HUES64 (cell line): ENCODE results near the gene TERF2IP.
A peak's percentile ranks its signal among the peaks of the same experiment; 100 is the strongest.

Experiments used
- H3K27ac ChIP-seq: 2 replicates; pipeline ENCODE4 v1.7.0; 2013; ENCODE audit warnings: low read depth, low read length, inconsistent platforms
- H3K27me3 ChIP-seq: 2 replicates; pipeline ENCODE4 v1.6.1; 2013; ENCODE audit warnings: mild to moderate bottlenecking, low read length; ENCODE audit not compliant: insufficient read depth
- H3K36me3 ChIP-seq: 2 replicates; pipeline ENCODE4 v1.6.1; 2013; ENCODE audit warnings: mild to moderate bottlenecking, low read length; ENCODE audit not compliant: insufficient read depth
- H3K4me1 ChIP-seq: 2 replicates; pipeline ENCODE4 v1.6.1; 2013; ENCODE audit warnings: mild to moderate bottlenecking, low read length, moderate library complexity; ENCODE audit not compliant: insufficient read depth
- H3K4me3 ChIP-seq: 2 replicates; pipeline ENCODE4 v1.5.1; 2013; ENCODE audit warnings: mild to moderate bottlenecking, low read length, moderate library complexity
- H3K9ac ChIP-seq: 2 replicates; pipeline ENCODE4 v1.6.1; 2013; ENCODE audit warnings: mild to moderate bottlenecking, low read depth, low read length
- H3K9me3 ChIP-seq: 2 replicates; pipeline ENCODE4 v1.6.1; 2013; ENCODE audit warnings: low read depth, low read length; ENCODE audit not compliant: insufficient read depth
- WGBS: fragments of 150-250, 120-280 bp; methylation state at CpG from one replicate; pipeline ENCODE4 v1.1.7; 2013; ENCODE audit warnings: missing lambda C conversion rate; 5-methylcytosine and 5-hydroxymethylcytosine counted together

The TERF2IP gene

DNA sequence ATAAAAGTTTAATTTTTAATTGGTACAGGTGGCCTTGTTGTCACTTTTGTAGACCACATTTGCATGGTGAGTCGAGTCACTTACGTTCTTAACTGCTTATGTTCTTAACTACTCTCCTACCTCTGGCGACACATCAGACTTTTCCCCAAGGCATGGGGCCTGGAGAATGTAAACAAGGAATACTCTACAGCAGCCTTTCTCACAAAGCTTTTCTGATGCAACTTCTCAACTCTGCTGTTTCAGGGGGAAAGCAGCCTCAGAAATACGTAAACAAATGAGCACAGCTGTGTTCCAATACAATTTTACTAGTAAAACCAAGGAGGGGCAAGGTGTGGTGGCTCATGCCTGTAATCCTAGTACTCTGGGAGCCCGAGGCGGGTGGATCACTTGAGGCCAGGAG is 7.0 kb upstream of the TERF2IP start:
- no peaks in the 10 kb centered on the region for H3K27me3 ChIP-seq
- no peaks in the 10 kb centered on the region for H3K9me3 ChIP-seq
- no peaks in the 10 kb centered on the region for H3K4me1 ChIP-seq
- no peak overlapping the region for H3K27ac ChIP-seq
- H3K9ac ChIP-seq: no peak overlapping the region
- H3K36me3 ChIP-seq: peaks cover 97% of the 10 kb centered on the region
- WGBS: 96% methylated on average over 6 of the region's 6 CpGs
- H3K4me3 ChIP-seq: no peak overlapping the region

DNA sequence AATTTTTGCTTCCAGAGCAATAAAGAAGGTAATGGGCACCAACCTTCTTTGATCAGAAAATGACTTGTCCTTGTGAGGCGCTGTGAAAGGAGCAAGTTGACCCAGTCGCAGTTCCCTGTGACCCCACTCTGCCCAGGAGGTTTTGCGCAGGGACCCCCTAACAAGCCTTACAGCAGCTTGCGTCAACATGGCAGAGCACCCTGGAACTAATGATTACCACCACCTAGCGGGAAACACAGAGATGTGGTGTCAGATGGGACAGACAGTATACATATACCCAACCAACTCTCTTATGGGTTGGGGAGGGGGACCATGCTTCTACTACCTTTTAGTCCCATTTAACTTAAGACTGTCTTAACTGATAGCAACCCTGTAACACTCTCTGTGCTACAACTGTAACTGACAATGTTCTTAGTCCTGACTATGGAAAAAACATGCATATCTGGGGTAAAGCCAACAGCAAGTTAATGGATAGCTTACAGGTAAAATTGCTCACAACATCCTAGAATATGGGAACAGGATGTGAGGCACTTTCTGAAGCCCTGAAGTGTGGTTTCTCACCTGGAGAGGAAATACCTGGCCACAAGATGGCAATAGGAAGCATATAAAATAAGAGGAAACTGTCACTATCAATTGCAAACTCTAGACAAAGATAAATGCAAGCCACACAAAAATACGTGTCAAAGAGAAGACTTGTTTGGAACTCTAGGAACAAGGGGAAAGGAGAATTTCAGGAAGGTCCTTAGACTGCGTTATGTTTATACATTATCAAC is 3.1 kb upstream of the TERF2IP start:
- H3K9me3 ChIP-seq: no peaks in the 10 kb centered on the region
- H3K4me1 ChIP-seq: no peaks in the 10 kb centered on the region
- no peak overlapping the region for H3K4me3 ChIP-seq
- H3K9ac ChIP-seq: no peak overlapping the region
- WGBS: 96% methylated on average over 6 of the region's 7 CpGs
- H3K36me3 ChIP-seq: peaks cover 65% of the 10 kb centered on the region
- H3K27me3 ChIP-seq: no peaks in the 10 kb centered on the region
- no peak overlapping the region for H3K27ac ChIP-seq

DNA sequence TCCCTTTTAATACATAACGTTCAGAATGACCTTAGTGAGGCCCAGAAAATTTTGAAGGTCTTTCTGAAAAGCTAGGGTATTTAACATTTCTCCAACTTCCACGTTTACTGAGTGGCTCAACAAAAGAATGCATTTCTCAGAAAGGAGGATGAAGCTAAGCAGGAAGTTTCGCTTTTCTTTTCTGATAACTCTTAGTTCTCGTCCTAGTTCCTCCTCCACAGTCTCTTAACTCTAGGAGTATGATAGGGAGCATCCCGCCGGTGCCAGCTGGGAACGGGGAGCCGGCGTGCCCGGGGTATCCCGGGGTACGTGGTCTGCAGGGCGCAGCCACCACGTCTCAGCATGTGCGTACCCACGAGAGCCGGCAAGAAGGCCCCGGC is 471 bp upstream of the TERF2IP start:
- H3K9me3 ChIP-seq: no peaks in the 10 kb centered on the region
- H3K9ac ChIP-seq: peak overlapping the region; percentile 94
- peaks cover 38% of the 10 kb centered on the region for H3K36me3 ChIP-seq
- peaks cover 7% of the 10 kb centered on the region for H3K4me1 ChIP-seq
- no peaks in the 10 kb centered on the region for H3K27me3 ChIP-seq
- peak overlapping the region; percentile 99 for H3K4me3 ChIP-seq
- WGBS: 0% methylated on average over 18 of the region's 18 CpGs
- peak overlapping the region; percentile 76 for H3K27ac ChIP-seq

DNA sequence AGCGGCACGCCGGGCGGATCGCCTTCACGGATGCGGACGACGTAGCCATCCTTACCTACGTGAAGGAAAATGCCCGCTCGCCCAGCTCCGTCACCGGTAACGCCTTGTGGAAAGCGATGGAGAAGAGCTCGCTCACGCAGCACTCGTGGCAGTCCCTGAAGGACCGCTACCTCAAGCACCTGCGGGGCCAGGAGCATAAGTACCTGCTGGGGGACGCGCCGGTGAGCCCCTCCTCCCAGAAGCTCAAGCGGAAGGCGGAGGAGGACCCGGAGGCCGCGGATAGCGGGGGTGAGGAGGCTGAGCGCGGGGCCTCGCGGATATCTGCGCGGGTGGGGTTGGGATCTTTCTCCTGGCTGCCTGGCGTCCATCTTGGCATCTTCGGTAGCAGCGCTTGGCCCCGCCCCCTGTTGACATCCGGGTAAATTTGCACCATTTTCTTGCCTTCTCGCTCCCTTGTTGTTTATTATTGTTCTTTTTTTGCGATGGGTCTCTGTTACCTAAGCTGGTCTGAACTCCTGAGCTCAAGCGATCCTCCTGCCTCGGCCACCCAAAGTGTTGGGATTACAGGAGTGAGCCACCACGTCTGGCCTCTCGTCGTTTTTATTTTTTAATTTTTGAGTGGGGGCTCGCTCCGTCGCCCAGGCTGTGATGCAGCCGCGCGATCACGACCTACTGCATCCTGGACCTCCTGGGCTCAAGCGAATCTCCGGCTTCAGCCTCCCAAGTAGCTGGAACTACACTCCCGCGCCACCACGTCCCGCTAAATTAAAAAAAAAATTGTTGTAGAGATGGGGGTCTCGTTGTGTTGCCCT is 898 bp downstream of the TERF2IP start:
- peak overlapping the region; percentile 99 for H3K4me3 ChIP-seq
- peak overlapping the region; percentile 81 for H3K27ac ChIP-seq
- no peaks in the 10 kb centered on the region for H3K9me3 ChIP-seq
- no peaks in the 10 kb centered on the region for H3K27me3 ChIP-seq
- peaks cover 26% of the 10 kb centered on the region for H3K36me3 ChIP-seq
- peak overlapping the region; percentile 83 for H3K9ac ChIP-seq
- H3K4me1 ChIP-seq: peaks cover 8% of the 10 kb centered on the region
- under 1% methylated on average over 62 of the region's 62 CpGs for WGBS

DNA sequence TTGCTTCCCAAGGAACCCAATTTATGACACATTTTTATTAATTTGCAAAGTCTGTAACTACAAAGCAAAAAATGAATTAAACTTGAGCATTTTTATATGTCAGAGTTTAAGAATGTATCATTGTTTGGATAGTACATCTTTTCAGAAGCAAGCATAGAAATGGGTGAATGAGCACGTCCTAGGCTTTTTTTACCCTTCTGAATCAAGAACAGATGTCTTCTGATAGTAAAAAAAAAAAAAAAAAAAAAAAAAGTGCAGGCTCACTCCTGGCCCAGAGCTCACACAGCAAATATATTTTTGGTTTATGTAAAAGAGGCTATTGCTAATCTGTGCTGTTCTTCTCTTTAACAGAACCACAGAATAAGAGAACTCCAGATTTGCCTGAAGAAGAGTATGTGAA is 6.3 kb downstream of the TERF2IP start:
- WGBS: 100% methylated on average over 1 of the region's 1 CpG
- H3K27me3 ChIP-seq: no peaks in the 10 kb centered on the region
- no peak overlapping the region for H3K27ac ChIP-seq
- H3K4me1 ChIP-seq: peaks cover 8% of the 10 kb centered on the region
- no peak overlapping the region for H3K4me3 ChIP-seq
- H3K9ac ChIP-seq: no peak overlapping the region
- H3K9me3 ChIP-seq: no peaks in the 10 kb centered on the region
- H3K36me3 ChIP-seq: peaks cover 50% of the 10 kb centered on the region

DNA sequence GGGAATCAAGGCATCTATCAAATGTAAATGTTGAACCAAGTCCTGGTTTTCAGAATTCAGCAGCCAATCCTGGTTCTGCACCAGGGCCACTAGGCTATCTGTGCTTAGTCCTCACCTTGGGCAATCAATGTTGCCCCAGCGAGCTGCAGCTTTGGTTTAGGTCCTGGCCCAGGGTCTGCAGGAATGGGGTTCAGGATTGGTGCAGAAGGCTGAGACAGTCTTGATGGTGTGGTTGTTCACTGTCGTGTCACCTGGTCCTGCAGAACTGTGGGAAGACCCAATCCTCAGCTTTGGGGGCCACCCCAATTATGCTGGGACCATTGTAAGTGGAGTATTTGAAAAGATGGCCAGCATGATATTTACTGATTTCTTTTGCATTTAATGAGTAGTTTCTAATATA is 10.6 kb downstream of the TERF2IP start:
- Histone ChIP-seq H3K4me1 (no peaks in the 10 kb centered on the region), H3K27me3 (no peaks in the 10 kb centered on the region), H3K27ac (no peak overlapping the region), H3K4me3 (no peak overlapping the region), H3K9me3 (no peaks in the 10 kb centered on the region), H3K9ac (no peak overlapping the region), H3K36me3 (peaks cover 50% of the 10 kb centered on the region)
- WGBS: 94% methylated on average over 2 of the region's 2 CpGs

DNA sequence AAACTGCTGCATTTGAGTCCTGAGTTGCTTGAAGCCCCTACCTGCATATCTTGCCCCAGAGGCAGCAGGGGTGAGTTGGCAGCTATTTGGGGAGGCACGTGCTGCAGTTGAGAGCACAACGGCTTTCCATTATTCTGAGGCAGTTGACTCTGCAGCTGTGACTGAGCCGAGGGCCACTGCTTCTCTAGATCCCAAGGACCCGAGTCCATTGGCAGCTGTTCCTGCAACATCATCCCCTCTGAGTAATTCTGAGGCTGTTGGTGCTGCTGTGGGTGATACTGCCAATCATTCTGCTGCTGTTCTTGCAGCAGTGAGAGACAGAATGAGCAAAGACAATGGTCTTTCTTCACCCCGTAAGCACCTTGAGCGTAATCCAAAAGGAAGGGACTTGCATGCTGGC is 12.7 kb downstream of the TERF2IP start:
- Histone ChIP-seq H3K27me3 (no peaks in the 10 kb centered on the region), H3K36me3 (peaks cover 35% of the 10 kb centered on the region), H3K9me3 (no peaks in the 10 kb centered on the region), H3K9ac (no peak overlapping the region), H3K27ac (no peak overlapping the region), H3K4me3 (no peak overlapping the region), H3K4me1 (no peaks in the 10 kb centered on the region)
- 94% methylated on average over 6 of the region's 6 CpGs for WGBS

DNA sequence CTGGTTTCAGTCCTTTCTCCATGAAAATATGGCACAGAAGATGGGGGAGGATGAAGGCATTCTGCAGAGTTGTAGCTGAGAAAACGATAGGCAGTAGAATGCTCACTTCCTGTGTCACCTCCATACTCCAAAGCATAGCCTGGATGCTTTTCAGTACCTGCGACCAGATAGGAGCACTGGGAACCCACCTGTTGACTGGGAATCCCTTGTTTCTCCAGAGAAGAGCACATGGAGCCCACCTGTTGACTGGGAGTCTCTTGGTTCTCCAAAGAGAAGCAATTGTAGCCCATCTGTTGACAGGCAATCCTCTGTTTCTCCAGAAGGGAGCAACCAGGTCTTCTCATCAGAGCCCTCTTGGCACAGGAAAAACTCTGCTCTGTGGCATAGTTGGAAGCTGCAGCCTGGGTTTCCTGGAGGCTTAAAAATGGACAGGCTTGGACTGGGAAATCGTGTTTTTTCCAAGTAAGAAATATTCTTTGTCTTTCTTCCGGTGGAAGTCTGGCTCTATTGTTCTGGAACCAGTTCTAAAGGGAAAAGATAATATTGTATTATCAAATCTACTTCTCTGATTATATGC is 13.2 kb downstream of the TERF2IP start:
- H3K9me3 ChIP-seq: no peaks in the 10 kb centered on the region
- H3K4me3 ChIP-seq: no peak overlapping the region
- H3K4me1 ChIP-seq: no peaks in the 10 kb centered on the region
- peaks cover 30% of the 10 kb centered on the region for H3K36me3 ChIP-seq
- H3K9ac ChIP-seq: no peak overlapping the region
- WGBS: 92% methylated on average over 4 of the region's 4 CpGs
- no peaks in the 10 kb centered on the region for H3K27me3 ChIP-seq
- H3K27ac ChIP-seq: no peak overlapping the region

DNA sequence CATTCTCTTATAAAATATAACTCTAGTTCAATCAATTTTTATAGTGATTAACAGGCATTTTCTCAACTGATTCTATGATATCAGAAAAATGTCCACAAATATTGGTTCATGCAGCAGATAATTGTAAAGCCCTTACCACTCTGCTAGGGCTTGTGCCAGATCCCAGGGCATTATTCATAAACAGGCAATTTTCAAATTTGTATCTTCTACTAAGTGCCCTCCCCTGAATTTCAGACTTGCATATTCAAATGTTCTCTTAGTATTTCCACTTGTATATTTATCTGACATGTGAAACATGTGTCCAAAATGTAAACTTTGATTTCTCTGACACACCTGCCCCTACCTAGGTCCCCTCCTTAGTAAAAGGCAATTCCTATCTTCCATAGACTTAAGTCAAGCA is 19.9 kb downstream of the TERF2IP start:
- Histone ChIP-seq H3K36me3 (no peaks in the 10 kb centered on the region), H3K9me3 (no peaks in the 10 kb centered on the region), H3K27me3 (no peaks in the 10 kb centered on the region), H3K9ac (no peak overlapping the region), H3K27ac (no peak overlapping the region), H3K4me3 (no peak overlapping the region), H3K4me1 (no peaks in the 10 kb centered on the region)

DNA sequence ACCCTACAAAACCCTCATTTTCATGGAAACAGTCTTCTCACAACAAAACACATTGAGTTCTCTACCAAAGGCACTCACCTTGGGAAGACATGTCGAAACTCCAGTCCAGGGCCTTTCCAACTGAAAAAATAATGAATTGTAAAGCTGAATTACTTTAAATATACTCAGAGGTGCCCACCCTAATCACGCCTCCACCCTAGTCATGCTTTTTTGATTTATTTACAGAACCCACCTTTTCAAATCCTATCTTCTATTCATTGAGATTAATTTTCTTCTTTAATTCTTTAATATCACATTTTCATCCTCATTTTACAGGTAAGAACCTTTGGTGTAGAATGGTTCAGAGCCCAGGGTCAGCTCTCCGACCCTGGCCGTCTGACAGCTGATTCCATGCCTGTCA is 29.3 kb downstream of the TERF2IP start, which contains the start of gene CPHXL2:
CPHXL2 (minus strand) TSS at position 101 of the 400 bp plus-strand sequence; CDS start at position 91, 10 bp downstream.
- Histone ChIP-seq H3K9ac (no peak within 1 kb of the TSS), H3K4me1 (no peaks in the 10 kb centered on the region), H3K36me3 (no peaks in the 10 kb centered on the region), H3K27ac (no peak within 1 kb of the TSS), H3K27me3 (no peaks in the 10 kb centered on the region), H3K9me3 (no peaks in the 10 kb centered on the region), H3K4me3 (no peak within 1 kb of the TSS)
- WGBS: 96% methylated on average over 4 of the region's 4 CpGs

DNA sequence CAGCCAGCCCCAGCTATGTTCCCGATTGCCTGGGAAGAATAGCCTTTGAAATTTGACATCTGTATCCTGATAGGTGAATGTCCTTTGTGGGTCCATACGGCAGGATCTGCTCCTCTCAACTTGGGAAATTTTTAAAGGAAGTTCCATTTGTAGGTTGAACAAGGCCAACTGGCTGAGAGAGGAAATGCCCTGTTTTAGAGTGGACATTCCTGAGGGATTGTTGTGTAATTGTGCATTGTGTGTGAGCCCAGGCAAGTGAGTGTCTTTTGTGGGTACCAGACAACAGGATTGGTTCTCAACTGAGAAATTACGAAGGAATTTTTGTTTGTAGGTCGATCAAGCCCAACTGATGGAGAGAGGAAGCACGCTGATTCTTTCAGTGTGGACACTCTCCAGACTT is 31.8 kb downstream of the TERF2IP start:
- WGBS: 90% methylated on average over 5 of the region's 5 CpGs
- Histone ChIP-seq H3K4me3 (no peak overlapping the region), H3K27ac (no peak overlapping the region), H3K9me3 (peaks cover 10% of the 10 kb centered on the region), H3K27me3 (no peaks in the 10 kb centered on the region), H3K9ac (no peak overlapping the region), H3K36me3 (no peaks in the 10 kb centered on the region), H3K4me1 (no peaks in the 10 kb centered on the region)
